ENCODE measurements around the gene AVEN.
"Not testable (repeated sequence)": the region's sequence is repeated elsewhere in the genome, so short reads cannot be mapped to it uniquely, and the experiment has no call there.

Gene AVEN

DNA sequence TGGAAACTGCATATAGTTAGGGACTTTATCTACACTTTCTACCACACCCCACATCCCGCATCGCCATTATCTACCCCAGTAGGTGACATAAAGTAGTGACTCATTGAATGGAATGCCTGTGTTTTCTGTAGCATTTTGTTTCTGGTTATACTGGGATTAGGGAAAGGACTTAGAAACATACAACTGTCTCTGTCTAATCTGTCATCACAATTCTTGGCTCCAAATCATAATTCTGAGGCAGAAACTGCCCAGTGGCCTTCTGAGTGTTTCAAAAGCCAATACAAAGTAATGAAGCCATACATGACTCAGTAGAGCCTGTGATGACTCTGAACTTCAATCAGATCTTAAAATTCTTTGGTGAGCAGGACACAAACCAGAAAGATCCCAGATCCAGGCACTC, 186.4 kb downstream of the AVEN start:
- DNase-seq (ENCODE audit: low read depth in 1 of 2, low spot score in 1 of 2): no peak

DNA sequence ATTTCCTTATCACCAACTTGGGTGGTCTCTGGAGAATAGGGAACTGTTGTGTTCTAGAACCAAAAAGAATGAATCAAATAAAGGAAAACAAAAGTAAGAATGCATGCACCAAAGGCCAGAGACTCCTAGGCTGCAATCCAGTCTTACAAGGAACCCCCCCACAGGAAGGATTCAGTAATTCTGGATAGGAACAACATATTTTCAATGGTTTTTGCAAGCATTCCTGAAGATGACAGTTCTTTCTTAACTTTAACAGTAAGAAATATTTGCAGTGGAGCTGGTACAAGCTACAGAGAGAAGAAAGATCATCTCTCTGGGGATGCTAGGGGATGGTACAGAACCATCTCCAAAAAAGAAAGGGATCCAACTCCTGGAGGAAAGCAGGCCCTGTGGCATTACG, 186.9 kb downstream of the AVEN start:
- DNase-seq (ENCODE audit: low read depth in 1 of 2, low spot score in 1 of 2): no peak

DNA sequence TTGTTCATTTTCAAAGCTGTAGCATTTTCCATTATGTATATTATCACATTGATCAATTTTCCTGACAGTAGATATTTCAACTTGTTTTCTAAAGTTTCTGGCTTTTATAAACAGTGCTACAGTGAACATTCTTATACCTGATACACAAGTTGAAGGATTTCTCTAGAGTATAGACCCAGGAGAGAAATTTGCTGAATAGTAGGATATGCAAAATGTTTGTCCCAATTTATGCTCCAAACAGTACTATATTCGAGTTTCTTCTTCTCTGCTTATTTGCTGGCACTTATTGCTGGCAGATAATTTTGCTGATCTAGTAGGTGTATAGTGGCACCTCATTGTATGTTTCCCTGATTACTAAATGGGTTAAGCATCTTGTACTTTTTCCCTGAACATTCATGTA, 187.9 kb downstream of the AVEN start:
- DNase-seq (ENCODE audit: low read depth in 1 of 2, low spot score in 1 of 2): no peak

DNA sequence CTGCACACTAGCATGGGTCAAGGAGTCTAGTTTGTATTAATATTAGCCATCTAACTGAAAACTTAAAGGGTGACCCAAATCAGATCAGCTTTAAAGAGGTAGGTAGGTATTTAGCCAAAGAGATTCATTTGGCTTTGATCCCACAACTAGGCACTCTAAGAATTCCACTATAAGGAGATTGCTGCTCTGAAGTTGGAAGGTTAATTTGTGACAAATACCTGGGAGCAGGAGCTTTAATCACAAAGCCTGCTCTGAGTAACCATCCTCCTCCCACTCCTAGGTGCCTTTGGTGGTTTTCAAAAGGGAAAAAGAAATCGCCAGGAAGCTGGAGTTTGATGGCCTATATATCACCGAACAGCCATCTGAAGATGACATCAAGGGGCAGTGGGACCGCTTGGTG, 191.0 kb downstream of the AVEN start:
- DNase-seq (ENCODE audit: low read depth in 1 of 2, low spot score in 1 of 2): no peak

DNA sequence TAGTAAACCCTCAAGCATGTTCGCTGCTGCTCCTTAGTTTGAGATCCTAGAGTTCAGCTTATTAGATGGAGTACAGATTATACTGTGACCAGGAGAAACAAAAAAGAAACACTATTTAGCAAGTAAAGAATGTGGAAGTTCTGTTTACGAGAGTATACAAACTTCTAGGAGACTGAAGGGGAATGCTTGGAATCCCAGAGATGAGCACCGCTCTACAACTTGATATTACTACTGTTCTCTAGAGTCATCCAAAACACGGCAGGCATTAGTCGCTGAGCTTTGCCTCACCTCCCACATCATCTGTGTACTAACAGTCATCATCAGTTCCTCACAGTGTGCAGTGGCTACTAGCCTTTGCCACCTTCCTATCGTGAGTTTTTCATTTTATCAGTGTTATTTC, 192.1 kb downstream of the AVEN start:
- DNase-seq (ENCODE audit: low read depth in 1 of 2, low spot score in 1 of 2): no peak

DNA sequence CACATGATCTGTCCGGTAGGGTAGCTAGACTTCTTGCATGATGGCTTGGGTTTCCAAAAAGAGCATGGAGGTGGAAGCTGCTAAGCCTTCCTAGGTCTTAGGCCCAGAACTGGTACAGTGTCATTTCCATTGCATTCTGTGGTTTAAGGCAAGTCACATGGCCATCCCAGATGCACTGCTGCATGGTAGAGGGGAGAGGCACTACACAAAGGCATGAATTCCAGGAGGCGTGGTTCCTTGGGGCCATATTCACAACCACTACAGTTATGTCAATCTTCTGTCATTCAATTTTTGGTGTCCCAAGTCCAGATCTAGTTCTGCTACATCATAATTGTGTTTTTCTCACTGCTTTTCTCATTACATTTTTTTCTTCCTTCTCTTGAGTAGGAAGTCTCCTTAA, 192.9 kb downstream of the AVEN start:
- no peak for DNase-seq (ENCODE audit: low read depth in 1 of 2, low spot score in 1 of 2)

DNA sequence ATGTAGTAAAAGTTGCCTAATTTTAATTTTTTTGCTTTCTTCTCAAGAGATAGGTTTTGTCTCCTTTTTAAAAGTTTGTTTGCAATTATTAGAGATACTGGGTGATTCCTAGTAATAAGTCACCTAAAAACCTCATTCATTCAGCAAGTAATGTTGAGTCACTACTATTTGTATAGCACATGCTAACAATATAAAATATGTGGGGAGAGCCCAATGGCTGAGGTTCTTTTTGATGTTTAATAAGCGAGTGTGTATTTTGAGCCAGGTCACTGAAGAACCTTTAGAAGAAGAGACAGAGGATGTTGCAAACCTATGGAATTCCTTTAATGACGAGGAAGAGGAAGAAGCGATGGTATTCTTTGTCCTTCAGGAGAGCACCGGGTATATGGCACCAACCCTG, 194.4 kb downstream of the AVEN start:
- DNase-seq (ENCODE audit: low read depth in 1 of 2, low spot score in 1 of 2): no peak

DNA sequence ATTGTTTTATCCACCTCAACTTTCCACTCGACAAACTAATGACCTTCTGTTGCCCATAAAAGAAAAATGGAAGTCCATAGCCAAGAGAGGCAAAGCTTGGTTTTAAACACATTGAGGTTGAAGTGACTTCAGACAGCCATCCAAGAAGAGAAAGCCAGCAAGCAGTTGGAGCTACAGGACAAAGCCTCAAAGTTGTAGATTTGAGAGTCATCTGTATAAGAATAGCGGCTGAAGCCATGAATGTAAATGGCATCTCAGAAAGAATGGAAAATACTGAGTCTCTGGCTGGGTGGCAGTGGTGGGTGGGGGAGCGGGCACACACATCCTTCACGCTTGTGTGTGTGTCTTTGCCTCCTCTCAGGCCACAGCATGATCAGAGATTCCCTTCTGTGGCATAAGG, 194.8 kb downstream of the AVEN start:
- DNase-seq (ENCODE audit: low read depth in 1 of 2, low spot score in 1 of 2): no peak

DNA sequence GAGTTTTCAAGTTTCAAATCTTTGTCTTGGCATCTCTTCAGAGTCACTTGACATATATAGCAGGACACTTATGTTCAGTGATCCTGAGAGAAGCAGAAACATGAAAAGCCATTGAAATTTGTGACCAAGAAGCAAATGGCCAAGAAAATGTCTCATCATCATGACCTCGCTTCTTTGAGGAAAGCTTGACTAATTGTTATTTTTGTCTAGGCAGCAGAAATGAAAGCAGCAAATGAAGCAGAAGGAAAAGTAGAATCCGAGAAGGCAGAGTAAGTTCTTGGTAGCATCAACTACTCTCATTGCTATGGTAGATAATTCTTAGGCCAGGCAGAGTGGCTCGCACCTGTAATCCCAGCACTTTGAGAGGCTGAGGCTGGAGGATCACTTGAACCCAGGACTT, 198.4 kb downstream of the AVEN start:
- no peak for DNase-seq (ENCODE audit: low read depth in 1 of 2, low spot score in 1 of 2)

DNA sequence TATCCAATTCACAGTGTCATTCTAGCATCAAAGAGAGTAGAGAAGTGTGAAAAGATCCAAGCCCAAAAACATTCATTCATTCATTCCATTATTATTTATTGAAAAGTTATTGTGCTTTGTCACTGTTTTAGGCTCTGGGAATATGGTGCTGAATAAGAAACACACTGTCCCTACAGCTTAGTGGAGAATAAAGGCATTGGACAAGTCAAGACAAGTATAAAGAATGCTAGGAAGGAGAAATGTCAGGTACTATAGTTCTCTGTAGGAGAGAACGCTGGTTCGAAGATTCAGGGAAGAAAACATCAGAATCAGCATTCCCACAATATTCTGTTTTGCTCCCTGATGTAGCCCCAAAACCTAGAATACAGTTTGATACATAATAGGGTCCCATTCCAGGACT, 199.5 kb downstream of the AVEN start:
- no peak for DNase-seq (ENCODE audit: low read depth in 1 of 2, low spot score in 1 of 2)

DNA sequence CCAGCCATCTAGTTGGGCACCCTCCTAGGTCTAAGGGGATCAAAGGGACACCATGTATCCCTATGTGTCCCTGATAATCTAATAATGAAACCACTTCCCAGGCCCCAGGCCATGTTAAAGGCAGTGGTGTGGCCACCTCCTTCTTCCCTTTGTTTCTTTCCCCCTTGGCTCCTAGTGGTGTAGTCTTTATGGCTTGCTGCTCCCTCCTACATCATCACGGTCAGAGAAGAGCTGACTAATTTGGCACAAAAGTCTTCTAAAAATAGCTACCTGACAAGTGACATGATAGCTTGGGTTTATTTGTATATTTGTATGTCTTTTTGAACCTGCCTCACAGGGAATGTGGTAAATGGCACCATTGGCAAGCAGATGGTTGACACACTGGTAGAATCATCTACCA, 201.7 kb downstream of the AVEN start:
- no peak for DNase-seq (ENCODE audit: low read depth in 1 of 2, low spot score in 1 of 2)

DNA sequence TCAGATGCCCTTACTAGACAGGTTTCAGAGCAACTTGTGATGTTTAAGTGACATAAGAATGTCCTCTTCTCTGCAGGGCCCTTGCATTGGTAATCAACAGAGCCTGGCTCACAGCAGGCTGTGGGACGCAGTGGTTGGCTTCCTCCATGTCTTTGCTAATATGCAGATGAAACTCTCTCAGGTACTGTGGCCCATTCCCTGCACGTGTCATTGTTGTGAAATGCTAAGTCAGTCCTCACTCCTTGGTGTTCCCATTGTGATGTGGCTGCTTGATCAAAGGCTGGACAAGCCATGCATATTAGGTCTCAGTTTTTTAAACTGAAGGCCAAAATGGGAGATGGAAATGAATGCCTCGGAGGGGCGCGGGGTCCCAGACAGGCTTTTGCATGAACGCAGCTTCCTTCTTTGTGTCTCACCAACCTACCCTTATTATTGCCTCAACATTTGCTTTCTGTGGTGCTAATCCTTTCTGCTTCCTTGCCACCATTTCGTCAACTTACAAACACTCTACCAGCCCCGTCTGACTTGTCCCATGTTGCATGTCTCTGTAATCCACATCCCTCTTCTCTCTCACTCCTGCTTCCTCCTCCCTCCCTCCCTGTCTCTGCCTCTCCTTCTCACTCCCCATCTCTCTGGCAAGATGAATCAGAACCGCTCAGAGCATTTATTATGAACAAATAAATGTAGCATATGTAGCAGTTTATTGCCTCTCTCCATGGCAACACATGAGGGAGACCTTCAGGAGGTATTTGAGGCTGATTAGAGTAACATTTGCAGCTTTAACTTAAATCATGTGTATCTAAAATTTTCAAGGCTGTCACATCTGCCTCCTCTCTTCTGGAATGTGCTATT, 203.9 kb downstream of the AVEN start:
- DNase-seq (ENCODE audit: low read depth in 1 of 2, low spot score in 1 of 2): no peak

DNA sequence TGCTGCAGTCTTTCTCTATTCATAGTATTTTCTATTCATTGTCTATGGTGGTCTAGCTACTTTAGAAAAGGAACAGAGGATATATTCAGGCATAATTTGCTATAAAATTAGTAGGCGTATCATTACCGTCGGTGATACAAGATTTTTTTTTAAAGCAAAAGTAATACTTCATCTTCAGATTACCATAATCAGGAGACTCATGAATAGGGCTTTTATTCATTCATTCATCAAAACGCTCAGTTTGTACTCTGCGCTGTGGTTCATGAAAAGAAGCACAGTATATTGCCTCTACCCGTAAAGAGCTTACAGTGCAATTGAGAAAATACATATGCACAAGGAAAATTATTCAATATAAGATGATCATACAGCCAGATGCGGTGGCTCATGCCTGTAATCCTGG, 207.4 kb downstream of the AVEN start:
- DNase-seq (ENCODE audit: low read depth in 1 of 2, low spot score in 1 of 2): no peak

DNA sequence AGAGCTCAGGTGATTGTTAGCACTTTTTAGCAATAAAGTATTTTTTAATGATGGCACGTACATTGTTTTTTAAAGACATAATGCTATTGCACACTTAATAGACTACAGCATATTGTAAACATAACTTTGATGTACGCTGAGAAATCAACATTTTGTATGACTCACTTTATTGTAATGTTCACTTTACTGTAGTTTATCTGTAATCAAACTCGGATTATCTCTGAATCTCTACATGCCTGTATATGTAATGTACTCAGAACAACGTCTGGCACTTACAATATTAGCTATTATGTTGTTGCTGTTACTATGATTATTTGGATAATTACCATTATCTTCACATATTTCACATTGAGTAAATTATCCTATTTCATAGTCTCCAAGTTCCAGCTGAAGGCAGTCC, 208.7 kb downstream of the AVEN start:
- no peak for DNase-seq (ENCODE audit: low read depth in 1 of 2, low spot score in 1 of 2)

DNA sequence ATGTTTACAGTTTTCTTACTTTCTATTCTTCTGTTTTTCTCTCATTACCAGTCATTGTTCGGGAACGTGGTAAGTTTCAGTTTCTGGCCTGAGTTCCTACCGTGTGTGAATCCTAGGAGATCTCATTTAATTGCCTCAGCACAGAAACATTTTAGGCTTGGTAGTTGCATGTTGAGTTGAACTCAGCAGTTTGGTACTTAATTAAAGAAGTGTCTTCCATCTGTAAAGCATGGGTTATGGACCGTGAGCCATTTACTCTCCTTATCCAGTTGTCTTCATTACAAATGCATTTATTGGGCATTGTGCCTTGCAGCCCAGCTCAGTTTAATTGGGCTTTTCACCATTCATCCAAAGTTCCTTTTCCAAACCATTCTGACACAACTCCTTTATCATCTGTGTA, 212.8 kb downstream of the AVEN start:
- DNase-seq (ENCODE audit: low read depth in 1 of 2, low spot score in 1 of 2): no peak

DNA sequence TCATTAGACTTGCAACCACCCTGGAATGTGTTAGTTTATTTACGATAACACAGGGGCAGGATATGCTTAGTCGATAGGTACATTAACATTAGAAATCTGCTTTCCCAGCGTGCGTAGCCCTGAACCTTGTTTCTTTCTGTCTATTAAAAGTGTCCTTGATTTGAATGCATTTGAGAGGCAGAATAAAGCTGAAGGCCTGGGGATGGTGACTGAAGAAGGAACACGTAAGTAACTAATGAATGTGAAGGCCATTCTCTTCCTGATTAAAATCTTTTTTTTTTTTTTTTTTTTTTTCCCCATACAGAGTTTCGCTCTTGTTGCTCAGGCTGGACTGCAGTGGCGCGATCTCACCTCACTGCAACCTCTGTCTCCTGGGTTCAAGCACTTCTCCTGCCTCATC, 213.6 kb downstream of the AVEN start:
- no peak for DNase-seq (ENCODE audit: low read depth in 1 of 2, low spot score in 1 of 2)

DNA sequence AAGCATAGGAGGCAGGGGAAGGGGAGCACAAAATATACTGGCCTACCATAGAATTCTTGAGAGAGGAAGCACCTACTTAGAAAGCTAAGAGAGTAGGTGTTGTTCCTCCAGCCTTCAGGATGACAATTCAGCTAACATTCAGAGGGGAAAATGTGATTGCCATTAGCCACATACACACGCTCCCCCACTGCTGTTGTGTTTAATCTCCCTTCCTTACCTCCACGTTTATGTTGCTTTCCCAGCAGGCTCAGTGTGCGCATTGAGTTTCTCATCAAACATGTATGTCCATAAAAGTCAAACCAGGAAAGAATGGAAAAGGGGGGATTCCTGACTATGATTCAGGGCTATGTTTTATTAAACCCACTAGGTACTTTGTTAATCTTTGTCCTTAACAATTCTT, 215.9 kb downstream of the AVEN start:
- DNase-seq (ENCODE audit: low read depth in 1 of 2, low spot score in 1 of 2): no peak

DNA sequence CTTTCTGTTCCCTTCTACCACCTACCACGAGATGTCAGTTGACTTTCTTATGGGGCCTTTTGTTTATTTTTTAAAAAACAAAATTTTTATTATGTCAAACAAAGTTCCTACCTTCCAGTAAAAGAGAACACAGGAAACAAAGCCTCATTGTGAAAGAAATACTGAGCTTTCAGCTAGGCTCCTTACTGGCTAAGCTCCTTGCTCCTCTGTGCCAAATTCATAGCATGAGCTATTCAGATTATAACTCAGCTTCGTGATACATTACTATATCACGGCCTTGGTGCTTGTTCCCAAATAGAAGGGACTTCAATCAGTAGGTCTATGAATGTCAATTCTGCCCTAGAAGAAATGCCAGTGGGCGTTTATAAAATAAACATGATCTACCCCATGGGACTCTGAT, 216.5 kb downstream of the AVEN start:
- no peak for DNase-seq (ENCODE audit: low read depth in 1 of 2, low spot score in 1 of 2)

DNA sequence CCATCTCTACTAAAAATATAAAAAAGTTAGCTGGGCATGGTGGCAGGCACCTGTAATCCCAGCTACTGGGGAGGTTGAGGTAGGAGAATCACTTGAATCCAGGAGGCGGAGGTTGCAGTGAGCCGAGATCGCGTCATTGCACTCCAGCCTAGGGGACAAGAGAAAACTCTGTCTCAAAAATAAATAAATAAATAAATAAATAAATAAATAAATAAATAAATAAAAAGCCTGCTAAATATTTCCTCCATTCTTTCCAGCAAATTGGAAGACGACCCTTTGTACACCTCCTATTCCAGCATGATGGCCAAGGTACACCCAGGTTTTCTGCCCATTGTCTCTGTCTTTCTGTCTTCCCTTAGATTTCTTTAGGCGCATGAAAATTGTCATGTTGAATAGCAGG, 219.5 kb downstream of the AVEN start:
- DNase-seq (ENCODE audit: low read depth in 1 of 2, low spot score in 1 of 2): not testable (repeated sequence)
